H9 (cell line): ENCODE measurements around the gene PLAC9. TPM values are rescaled to one million over a fixed set of nuclear protein-coding genes. Genes with fewer than 3 reads are reported as not detected.

ENCODE experiments used
- DNase-seq: peaks from one replicate; pipeline ENCODE4 v3.0.0-alpha.2; 2017
- H2AFZ ChIP-seq: one replicate; pipeline ENCODE4 v1.6.1; 2013; ENCODE audit warnings: mild to moderate bottlenecking, low read length, control low read depth, moderate library complexity
- H2AK5ac ChIP-seq: 2 replicates; pipeline ENCODE4 v1.6.1; 2013; ENCODE audit warnings: low read length, control low read depth, mixed read lengths; ENCODE audit not compliant: insufficient read length
- H2BK120ac ChIP-seq: one replicate; pipeline ENCODE4 v1.6.1; 2013; ENCODE audit warnings: low read depth, mild to moderate bottlenecking, low read length, control low read depth, inconsistent platforms; ENCODE audit not compliant: poor library complexity, severe bottlenecking
- H2BK12ac ChIP-seq: 2 replicates; pipeline ENCODE4 v1.6.1; 2013; ENCODE audit warnings: low read length, control low read depth, mixed read lengths, low read depth; ENCODE audit not compliant: insufficient read length
- H2BK15ac ChIP-seq: 2 replicates; pipeline ENCODE4 v1.6.1; 2013; ENCODE audit warnings: low read depth, low read length, control low read depth
- H2BK20ac ChIP-seq: one replicate; pipeline ENCODE4 v1.6.1; 2013; ENCODE audit warnings: low read depth, mild to moderate bottlenecking, low read length, control low read depth, inconsistent platforms; ENCODE audit not compliant: poor library complexity, severe bottlenecking
- H2BK5ac ChIP-seq: 2 replicates; pipeline ENCODE4 v1.6.1; 2013; ENCODE audit warnings: low read length, control low read depth, mixed read lengths; ENCODE audit not compliant: insufficient read length
- H3K14ac ChIP-seq: 2 replicates; pipeline ENCODE4 v1.6.1; 2013; ENCODE audit warnings: low read length, control low read depth; ENCODE audit not compliant: insufficient read depth
- H3K18ac ChIP-seq: 2 replicates; pipeline ENCODE4 v1.6.1; 2013; ENCODE audit warnings: low read depth, mild to moderate bottlenecking, mixed read lengths, low read length, control low read depth; ENCODE audit not compliant: insufficient read length
- H3K23ac ChIP-seq: 2 replicates; pipeline ENCODE4 v1.6.1; 2013; ENCODE audit warnings: low read length, control low read depth, mixed read lengths, low read depth; ENCODE audit not compliant: insufficient read length
- H3K23me2 ChIP-seq: 2 replicates; pipeline ENCODE4 v1.6.1; 2013; ENCODE audit warnings: low read depth, mild to moderate bottlenecking, mixed read lengths, low read length, control low read depth; ENCODE audit not compliant: insufficient read length, poor library complexity, severe bottlenecking
- H3K27ac ChIP-seq: 2 replicates; pipeline ENCODE4 v1.5.1; 2013; ENCODE audit warnings: low read length, control low read depth, mixed read lengths, low read depth; ENCODE audit not compliant: insufficient read length
- H3K27me3 ChIP-seq: 2 replicates; pipeline ENCODE4 v1.6.1; 2013; ENCODE audit warnings: low read length, control low read depth, inconsistent platforms; ENCODE audit not compliant: insufficient read depth
- H3K4ac ChIP-seq: 2 replicates; pipeline ENCODE4 v1.6.1; 2013; ENCODE audit warnings: low read depth, mild to moderate bottlenecking, control low read depth, inconsistent platforms, low read length, moderate library complexity
- H3K4me1 ChIP-seq: 2 replicates; pipeline ENCODE4 v1.6.1; 2013; ENCODE audit warnings: low read length, control low read depth, inconsistent platforms; ENCODE audit not compliant: insufficient read depth
- H3K4me2 ChIP-seq: 2 replicates; pipeline ENCODE4 v1.6.1; 2013; ENCODE audit warnings: low read length, control low read depth, mixed read lengths; ENCODE audit not compliant: insufficient read length, insufficient read depth
- H3K56ac ChIP-seq: 2 replicates; pipeline ENCODE4 v1.6.1; 2013; ENCODE audit warnings: low read depth, mild to moderate bottlenecking, mixed read lengths, low read length, control low read depth; ENCODE audit not compliant: insufficient read length
- H3K79me1 ChIP-seq: 2 replicates; pipeline ENCODE4 v1.6.1; 2013; ENCODE audit warnings: low read depth, mild to moderate bottlenecking, moderate library complexity, low read length, control low read depth, inconsistent platforms; ENCODE audit not compliant: insufficient read depth, poor library complexity, severe bottlenecking
- H3K79me2 ChIP-seq: 2 replicates; pipeline ENCODE4 v1.6.1; 2013; ENCODE audit warnings: low read length, control low read depth, inconsistent platforms; ENCODE audit not compliant: insufficient read depth
- H3K9ac ChIP-seq: 2 replicates; pipeline ENCODE4 v1.6.1; 2013; ENCODE audit warnings: low read length, control low read depth, mixed read lengths; ENCODE audit not compliant: insufficient read length; ENCODE audit errors: extremely low read depth
- H3K9me3 ChIP-seq: one replicate; pipeline ENCODE4 v1.6.1; 2013; ENCODE audit warnings: low read depth, low read length, inconsistent platforms; ENCODE audit not compliant: control insufficient read depth
- H3T11ph ChIP-seq: one replicate; pipeline ENCODE4 v1.6.1; 2013; ENCODE audit warnings: mild to moderate bottlenecking, low read length, control low read depth, inconsistent platforms
- H4K20me1 ChIP-seq: one replicate; pipeline ENCODE4 v1.6.1; 2013; ENCODE audit not compliant: control insufficient read depth, insufficient read length, insufficient read depth
- H4K5ac ChIP-seq: 2 replicates; pipeline ENCODE4 v1.6.1; 2013; ENCODE audit warnings: low read depth, mild to moderate bottlenecking, mixed read lengths, low read length, control low read depth; ENCODE audit not compliant: insufficient read length
- H4K8ac ChIP-seq: replicated peaks from 2 replicates; pipeline ENCODE4 v1.6.1; 2013; ENCODE audit warnings: low read length, control low read depth, mixed read lengths, low read depth; ENCODE audit not compliant: insufficient read length
- H4K91ac ChIP-seq: 2 replicates; pipeline ENCODE4 v1.6.1; 2013; ENCODE audit warnings: low read depth, mild to moderate bottlenecking, moderate library complexity, mixed read lengths, low read length, control low read depth; ENCODE audit not compliant: insufficient read length
- H3K27ac Mint-ChIP-seq, 3 experiments: 2 replicates in 2 of 3; 3 replicates in 1 of 3; pipeline ENCODE4 v1.8.0; 2020 to 2021; ENCODE audit warnings: mixed read lengths in 3 of 3, mild to moderate bottlenecking in 1 of 3, moderate library complexity in 1 of 3
- H3K27me3 Mint-ChIP-seq: 2 replicates; pipeline ENCODE4 v1.8.0; 2021; ENCODE audit warnings: low read depth, mild to moderate bottlenecking, moderate library complexity, mixed read lengths
- H3K36me3 Mint-ChIP-seq, 3 experiments: 2 replicates in 2 of 3; 3 replicates in 1 of 3; pipeline ENCODE4 v1.8.0; 2020 to 2021; ENCODE audit warnings: low read depth in 3 of 3, mixed read lengths in 3 of 3; ENCODE audit not compliant: insufficient read depth in 1 of 3
- H3K4me1 Mint-ChIP-seq, 2 experiments: 2 replicates each; pipeline ENCODE4 v1.8.0; 2020; ENCODE audit warnings: mixed read lengths in 2 of 2
- H3K4me3 Mint-ChIP-seq, 2 experiments: 2 replicates in 1 of 2; 3 replicates in 1 of 2; pipeline ENCODE4 v1.8.0; 2020 to 2021; ENCODE audit warnings: mild to moderate bottlenecking in 2 of 2, mixed read lengths in 2 of 2, moderate library complexity in 1 of 2
- H3K9me3 Mint-ChIP-seq, 2 experiments: 2 replicates in 1 of 2; 3 replicates in 1 of 2; pipeline ENCODE4 v1.8.0; 2020; ENCODE audit warnings: mild to moderate bottlenecking in 2 of 2, mixed read lengths in 2 of 2, moderate library complexity in 1 of 2
- WGBS: extraction: QIAGEN DNeasy Blood & Tissue Kit; methylation state at CpG from one replicate; pipeline ENCODE4 v1.1.7; 2013; ENCODE audit warnings: missing lambda C conversion rate, low lambda C conversion rate, mixed read lengths; ENCODE audit not compliant: insufficient read length; ENCODE audit errors: extremely low coverage; 5-methylcytosine and 5-hydroxymethylcytosine counted together
- total RNA-seq: library from RNA; stranded (reverse); gene quantifications from 2 replicates; pipeline ENCODE4 v1.2.1, GENCODE V29; 2021
- TF ChIP-seq, protein P1 (sequence below): fragments of 200-600 bp; sonication (generic); conservative IDR thresholded peaks from 3 replicates; pipeline ENCODE4 v1.8.0; 2021; ENCODE audit warnings: antibody characterized with exemption, mild to moderate bottlenecking

The PLAC9 gene
- total RNA-seq, 1 experiment from 2014 or later, result 4.3 TPM

DNA sequence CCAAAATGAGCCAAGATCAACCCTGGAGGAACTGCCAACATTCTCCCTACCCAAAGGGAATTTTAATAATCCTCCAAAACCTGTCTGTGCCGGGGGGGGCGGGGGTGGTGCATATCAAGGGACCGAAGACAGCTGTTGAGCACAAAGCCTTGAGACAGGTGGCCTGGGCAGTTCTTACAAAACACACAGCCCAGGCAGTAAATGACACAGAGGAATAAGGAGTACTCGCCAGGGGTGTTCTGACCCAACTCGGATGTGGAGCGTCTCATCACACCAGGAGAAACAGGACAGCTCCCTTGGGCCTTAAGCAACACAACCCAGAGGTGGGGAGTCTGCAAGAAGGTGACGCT is 35.6 kb downstream of the PLAC9 start:
- H3K36me3 Mint-ChIP-seq, result peaks cover 3 to 14% (median 11%) of the 10 kb centered on the region in 3 experiments; a peak in 6 of 7 replicates
- no peaks in the 10 kb centered on the region for H4K20me1 ChIP-seq

More for the DNA sequence above, 35.6 kb downstream of the PLAC9 start:
- WGBS, result no CpG with 5 or more reads among the region's 7 CpGs
- Histone ChIP-seq H2BK15ac (no peak overlapping the region), H2BK120ac (no peak overlapping the region), H2AK5ac (no peak overlapping the region), H2BK5ac (no peak overlapping the region), H4K91ac (no peak overlapping the region), H3K79me2 (no peaks in the 10 kb centered on the region; the same call in 1 of the 2 replicates), H3K9ac (no peak overlapping the region), H3T11ph (no peak overlapping the region), H3K27me3 (no peaks in the 10 kb centered on the region), H3K79me1 (no peaks in the 10 kb centered on the region), H2BK20ac (no peak overlapping the region), H3K18ac (no peak overlapping the region), H3K4me1 (no peaks in the 10 kb centered on the region; the same call in 1 of the 2 replicates), H4K8ac (no peak overlapping the region), H3K23ac (no peak overlapping the region), H3K56ac (no peak overlapping the region), H3K9me3 (no peaks in the 10 kb centered on the region), H4K5ac (no peak overlapping the region), H2BK12ac (no peak overlapping the region), H2AFZ (no peak overlapping the region), H3K14ac (no peak overlapping the region), H3K27ac (no peak overlapping the region), H3K23me2 (no peaks in the 10 kb centered on the region), H3K4me2 (no peak overlapping the region), H3K4ac (no peak overlapping the region)
- Mint-ChIP-seq H3K9me3 (no peaks in the 10 kb centered on the region), H3K27ac (no peak overlapping the region; a peak in 1 of 7 replicates), H3K4me1 (peaks cover 22 to 34% of the 10 kb centered on the region in 2 experiments), H3K4me3 (no peak overlapping the region), H3K27me3 (peaks cover 1% of the 10 kb centered on the region; the same call in 1 of the 2 replicates)
- DNase-seq, result no peak
- TF ChIP-seq, protein P1, sequence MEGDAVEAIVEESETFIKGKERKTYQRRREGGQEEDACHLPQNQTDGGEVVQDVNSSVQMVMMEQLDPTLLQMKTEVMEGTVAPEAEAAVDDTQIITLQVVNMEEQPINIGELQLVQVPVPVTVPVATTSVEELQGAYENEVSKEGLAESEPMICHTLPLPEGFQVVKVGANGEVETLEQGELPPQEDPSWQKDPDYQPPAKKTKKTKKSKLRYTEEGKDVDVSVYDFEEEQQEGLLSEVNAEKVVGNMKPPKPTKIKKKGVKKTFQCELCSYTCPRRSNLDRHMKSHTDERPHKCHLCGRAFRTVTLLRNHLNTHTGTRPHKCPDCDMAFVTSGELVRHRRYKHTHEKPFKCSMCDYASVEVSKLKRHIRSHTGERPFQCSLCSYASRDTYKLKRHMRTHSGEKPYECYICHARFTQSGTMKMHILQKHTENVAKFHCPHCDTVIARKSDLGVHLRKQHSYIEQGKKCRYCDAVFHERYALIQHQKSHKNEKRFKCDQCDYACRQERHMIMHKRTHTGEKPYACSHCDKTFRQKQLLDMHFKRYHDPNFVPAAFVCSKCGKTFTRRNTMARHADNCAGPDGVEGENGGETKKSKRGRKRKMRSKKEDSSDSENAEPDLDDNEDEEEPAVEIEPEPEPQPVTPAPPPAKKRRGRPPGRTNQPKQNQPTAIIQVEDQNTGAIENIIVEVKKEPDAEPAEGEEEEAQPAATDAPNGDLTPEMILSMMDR, result no peak
